Measurements from ENCODE around the gene ROMO1.

GRCh38 chr20:35695245-35695749, 3.9 kb upstream of the ROMO1 start:
- TF ChIP-seq EP300 (IDR thresholded peaks at IDR 0.05; ENCODE audit: borderline replicate concordance in 1 of 2, low read depth in 2 of 2, low read length in 2 of 2) (no peak), SIX5 (IDR thresholded peaks at IDR 0.05; ENCODE audit: low read depth, low read length) (no peak), POLR2A (IDR thresholded peaks at IDR 0.05; ENCODE audit: control extremely low read depth in 1 of 2, low read depth in 2 of 2, low read length in 2 of 2) (no peak), SIN3A (conservative IDR thresholded peaks at IDR 0.05 in 1 of 2, IDR thresholded peaks at IDR 0.05 in 1 of 2; ENCODE audit: low read depth in 1 of 2, low read length in 2 of 2) (no peak), CTCF (IDR thresholded peaks at IDR 0.05; ENCODE audit: control extremely low read depth in 1 of 3, insufficient read depth in 1 of 3, low read depth in 1 of 3, low read length in 3 of 3) (no peak), RBBP5 (IDR thresholded peaks at IDR 0.05; ENCODE audit: borderline replicate concordance, low read depth, low read length) (no peak), KDM5A (IDR thresholded peaks at IDR 0.05; ENCODE audit: low read length) (no peak), ZNF274 (IDR thresholded peaks at IDR 0.05; ENCODE audit: borderline replicate concordance, extremely low read depth, low read length) (no peak), POLR2AphosphoS5 (IDR thresholded peaks at IDR 0.05; ENCODE audit: low read depth, low read length) (no peak), BRCA1 (IDR thresholded peaks at IDR 0.05; ENCODE audit: low read depth, low read length) (no peak)
